COR-L47 (cell line): Measurements from ENCODE around the gene CDH23.

Experiments
- DNase-seq: peaks from one replicate; lab custom pipeline; 2025; lab: John Stamatoyannopoulos, UW

The CDH23 gene

DNA sequence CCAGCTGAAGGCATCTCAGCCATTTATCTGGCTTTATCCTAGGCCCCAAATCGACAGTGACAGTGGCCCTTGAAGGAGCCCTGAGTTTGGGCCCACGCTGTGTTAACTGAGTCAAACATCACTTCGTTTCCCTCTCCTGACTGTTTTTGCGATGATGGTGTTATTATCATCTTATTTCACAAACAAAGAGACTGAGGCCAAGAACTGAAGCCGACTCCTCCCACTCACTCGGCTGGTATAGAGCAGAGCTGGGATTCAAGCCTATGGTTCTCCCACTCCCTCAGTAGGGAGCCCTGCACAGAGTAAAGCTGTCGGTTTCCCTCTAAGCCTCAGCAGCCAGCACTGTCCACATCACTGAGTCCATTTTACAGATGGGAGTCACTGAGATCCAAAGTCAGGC lies 141.0 kb downstream of the CDH23 start:
- no peak for DNase-seq

DNA sequence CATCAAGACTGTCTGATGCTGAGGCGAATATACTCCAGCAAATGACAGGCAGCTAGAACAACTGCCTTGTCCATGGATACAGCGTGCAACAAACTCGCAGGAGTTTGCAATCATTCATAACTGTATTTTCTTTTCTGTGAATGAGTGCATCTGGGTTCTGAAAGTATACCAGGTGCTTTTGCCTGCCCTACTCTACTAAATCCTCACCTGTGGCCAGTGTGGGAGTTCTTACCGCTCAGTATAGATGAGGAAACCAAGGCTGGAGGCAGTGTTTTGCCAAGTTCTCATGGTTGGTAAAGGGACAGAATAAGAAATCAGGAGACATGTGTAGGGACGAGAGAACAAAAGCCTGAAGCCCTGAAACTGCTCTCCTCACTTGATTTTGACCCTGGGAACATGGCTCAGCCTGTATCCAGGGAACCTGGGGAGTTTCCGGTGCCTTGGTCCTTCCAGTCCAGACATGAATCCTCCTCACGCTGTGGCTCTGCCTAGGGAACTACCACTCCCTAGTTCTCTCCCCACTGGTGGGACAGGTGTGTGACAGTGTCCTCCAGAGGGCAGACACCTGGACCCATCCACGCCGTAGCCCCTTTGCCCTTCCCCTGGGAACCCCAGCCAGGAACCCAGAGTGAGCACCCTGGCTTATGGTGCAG lies 142.0 kb downstream of the CDH23 start:
- no peak for DNase-seq

DNA sequence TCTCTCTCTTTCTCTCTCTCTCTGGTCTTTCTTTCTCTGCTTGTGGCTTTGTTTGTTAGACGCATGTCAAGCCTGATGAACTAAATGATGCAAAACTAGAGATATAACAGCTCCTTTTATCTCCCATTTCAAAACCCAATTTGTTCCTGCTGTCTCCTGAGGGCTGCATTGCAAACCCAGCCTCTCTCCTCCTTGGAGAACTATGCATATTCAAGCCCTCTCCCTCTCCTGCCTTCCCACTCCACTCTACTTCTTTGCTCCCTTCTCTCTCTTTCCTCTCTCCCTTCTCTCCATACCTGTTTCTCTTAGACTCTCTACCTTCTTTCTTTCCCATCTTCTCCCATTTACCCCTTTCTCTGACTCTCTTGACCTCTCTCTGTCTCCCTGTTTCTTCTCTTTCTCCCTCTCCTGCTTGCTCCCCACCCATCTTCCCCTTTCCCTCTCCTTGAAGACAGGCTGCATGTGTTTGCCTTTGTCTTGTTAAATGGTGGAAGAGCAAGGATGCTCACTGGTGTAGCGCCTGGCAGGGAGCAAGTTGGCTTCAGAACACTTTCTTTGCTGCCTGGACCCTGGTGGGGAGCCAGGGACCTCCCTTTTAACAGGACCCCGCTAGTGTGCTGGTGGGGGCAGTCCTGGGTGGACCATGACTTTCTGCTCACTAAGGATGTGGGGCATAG lies 142.9 kb downstream of the CDH23 start:
- no peak for DNase-seq

DNA sequence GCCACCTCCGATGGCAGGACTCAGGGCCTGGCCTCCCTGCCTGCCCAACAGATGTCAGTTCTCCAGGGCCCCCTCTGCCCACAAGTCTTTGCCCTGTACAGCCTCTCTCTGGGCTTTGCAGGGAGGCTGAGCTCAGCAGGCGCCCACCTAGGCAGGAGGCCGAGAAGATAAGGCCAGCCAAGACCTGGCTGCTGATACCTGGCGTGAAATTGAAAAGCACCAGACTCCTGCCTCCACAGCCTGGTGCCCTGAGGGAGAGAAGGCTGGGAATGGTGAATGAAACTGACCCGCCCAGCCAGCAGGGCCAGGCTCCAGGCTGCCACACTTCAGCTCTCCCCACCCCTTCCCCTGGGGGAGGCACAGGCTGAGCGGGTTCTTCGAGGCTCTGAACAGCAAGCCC lies 145.8 kb downstream of the CDH23 start:
- DNase-seq, result no peak

DNA sequence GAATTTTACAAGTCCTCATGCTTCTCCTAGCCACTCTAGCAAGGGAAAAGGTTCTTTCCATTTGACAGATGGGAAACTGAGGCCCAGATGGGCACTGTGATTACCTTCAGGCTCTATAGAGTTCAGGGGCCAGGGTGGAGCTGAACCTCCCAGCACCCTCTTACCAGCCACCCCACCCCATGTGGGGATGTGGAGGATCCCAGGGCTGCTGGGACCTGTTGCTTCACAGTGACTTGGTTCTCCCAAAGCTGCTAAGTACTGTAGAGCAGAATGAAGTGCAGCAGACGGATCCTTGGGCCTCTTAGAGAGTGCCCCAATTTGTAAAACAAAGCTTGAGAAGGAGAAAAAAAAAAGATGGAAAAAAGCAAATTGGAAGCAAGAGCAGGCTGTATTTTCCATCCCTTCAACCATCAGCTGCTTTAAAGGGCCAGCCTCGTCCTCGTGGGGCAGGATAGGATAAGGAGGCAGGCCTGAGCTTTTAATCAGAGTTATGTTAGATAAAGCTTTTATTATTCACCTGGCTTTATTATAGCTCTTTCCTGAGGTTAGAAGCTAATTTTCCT lies 147.0 kb downstream of the CDH23 start:
- DNase-seq, result no peak

DNA sequence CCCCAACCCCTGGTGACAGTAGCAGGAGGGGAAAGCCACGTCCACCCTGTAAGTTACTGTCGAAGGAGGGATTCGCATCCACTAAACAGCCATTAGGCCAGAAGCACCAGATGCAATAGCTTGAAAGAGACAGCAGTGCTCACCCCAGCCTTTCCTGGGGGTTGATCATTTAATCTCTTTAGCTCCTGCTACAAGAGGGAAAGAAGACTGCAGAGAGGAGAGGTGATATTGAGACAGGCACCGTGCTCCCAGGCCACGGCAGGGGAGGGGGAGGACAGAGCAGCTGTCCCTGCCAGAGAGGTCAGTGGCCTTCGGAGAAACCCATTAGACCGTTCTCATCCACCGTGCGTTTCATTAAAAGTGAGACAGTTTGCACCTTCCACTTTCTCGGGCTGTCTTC lies 148.3 kb downstream of the CDH23 start:
- no peak for DNase-seq

DNA sequence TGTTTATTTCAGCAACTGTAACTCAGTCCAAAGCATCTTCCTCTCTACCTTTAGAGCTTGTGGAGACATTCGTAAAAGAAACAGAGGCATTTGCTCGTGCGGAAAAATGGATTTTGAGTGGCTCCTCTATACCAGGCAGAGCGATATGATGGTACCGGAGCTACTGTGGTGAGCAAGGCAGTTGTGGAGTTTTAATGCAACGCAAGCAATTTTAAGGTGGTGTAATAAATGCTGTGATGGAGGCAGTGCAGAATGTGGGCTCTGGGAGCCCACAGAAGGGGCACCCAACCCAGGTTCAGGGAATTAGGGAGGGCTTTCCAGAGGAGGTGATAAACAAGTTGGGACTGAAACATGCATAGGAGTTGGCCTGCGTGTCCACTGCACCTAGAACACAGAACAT lies 149.5 kb downstream of the CDH23 start:
- no peak for DNase-seq

DNA sequence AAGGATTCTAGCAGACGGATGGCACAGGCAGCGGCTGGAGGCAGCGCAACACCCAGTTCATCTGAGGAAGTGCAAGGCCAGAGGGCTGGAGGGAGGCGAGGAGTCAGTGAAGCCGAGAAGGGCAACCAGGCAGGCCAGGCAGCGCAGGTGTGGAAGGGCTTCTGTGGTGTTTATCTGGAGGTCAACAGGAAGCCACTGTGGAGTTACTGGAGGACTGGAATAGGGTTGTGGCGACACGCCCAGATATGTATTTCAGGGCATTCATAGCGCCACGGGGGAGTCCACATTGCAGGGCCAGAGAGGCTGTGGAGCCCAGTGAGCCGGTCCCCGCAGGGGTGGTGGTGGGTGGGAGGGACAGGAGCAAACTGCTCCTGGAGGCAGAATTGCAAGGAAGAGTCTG lies 150.6 kb downstream of the CDH23 start:
- DNase-seq, result no peak

DNA sequence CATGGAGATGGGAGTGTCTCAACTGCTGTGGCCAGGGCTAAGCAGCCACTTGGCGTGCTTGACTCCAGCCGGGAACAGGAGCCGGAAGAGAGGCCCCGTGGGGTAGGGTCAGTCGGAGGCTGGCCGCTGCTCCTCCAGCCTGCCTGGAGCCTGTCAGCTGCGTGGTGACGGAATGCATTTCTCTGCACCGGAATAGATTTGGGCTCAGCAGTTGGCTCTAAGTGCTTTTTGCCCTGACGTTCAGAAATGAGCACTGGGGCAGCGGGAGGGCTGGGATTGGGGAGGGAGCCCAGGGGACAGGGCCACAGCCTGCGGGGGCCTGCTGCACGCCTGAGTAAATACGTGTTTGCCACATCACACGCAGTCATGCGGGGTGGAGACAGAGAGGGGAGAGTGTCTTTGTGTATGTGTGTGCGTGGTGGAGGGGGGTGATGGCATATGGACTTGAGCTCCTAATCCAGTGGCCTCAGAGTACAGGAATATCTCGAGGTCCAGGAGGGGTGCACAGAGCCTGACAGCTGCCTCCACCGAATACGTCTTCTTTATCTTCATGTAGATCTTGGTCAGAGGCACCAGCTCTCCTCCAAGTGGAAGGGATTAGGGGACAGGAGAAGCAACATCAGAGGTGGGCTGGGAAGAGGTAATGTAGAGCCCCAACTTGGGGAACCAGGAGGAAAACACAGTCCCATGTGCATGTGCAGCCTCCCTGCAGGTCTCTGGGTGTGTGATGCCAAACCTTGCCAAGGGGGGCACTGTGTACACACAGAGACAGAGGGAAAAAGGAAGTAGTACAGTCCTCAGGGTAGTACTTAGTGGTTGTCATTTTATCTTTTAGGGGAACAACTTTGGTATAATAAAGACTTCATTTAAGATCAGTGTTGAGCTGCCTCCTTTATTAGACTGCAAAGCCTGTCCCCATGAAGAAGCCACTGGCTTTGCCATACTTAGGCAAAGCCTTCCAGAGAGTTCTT lies 151.4 kb downstream of the CDH23 start:
- no peak for DNase-seq

DNA sequence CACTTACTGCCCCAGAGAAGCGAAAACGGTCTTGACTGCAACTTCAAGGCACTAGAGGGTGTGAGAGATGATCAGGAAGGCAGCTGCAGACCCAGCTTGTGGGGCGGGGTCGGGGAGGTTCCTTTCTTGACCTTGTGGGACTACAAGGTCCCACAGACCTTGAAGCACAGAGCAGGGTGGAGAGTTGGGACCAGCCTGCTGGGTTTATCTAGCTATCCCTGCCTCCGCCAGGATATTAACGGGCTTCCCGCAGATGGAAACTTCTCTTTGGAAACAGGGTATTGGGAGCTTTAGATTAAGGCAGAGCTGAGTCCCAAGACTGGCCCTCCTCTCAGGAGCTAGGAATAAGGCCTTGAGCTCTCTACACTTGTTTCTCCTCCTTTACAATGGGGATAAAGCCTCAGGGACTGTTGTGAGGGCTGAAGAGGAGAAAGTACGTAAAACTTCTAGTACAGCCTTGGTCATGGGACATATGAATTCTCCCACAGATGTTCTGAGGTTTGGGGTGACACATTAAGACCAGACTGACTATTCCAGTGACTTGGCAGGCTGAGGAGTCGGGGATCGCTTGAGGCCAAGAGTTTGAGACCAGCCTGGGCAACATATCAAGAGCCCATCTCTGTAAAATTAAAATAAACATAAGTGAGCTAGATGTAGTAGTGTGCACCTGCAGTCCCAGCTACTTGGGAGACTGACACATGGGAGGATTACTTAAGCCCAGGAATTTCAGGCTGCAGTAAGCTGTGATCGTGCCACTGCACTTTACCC lies 153.2 kb downstream of the CDH23 start:
- no peak for DNase-seq

DNA sequence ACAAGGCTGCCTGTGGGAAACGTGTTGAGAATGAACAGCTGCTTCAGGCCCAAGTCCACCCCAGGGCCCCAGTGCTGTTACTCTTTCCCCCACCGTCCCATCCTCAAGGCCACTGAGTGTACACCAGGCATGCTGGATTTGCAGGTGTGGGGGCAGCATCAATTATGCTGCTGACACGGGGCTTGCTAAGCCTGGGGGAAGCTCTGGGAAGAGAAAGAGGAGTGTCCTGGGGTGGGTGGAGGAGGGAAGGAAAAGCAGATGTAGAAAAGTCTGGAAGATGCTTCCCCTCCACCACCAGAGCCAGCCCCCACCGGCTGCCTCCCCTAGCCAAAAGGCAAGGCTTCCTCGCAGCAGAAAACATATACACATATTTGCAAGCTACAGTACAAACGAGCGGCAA lies 153.9 kb downstream of the CDH23 start:
- no peak for DNase-seq

DNA sequence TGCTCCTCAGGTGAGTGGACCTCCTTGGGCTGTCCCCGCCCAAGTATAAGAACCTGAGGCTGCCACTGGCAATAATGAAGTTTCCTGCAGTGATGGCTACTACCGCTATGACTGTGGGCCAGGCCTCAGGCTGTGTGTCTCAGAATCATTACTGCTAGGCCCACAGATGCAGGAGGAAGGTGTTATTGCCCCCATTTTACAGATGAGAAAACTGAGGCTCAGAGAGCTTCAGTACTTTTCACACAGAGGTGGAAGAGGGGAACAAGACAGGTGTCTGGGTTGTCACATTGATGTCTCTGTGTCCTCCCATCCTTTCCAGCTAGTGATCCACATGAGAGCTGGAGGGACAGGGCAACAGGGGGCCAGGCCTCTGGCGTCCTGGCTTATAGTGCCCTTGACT lies 155.2 kb downstream of the CDH23 start:
- no peak for DNase-seq

DNA sequence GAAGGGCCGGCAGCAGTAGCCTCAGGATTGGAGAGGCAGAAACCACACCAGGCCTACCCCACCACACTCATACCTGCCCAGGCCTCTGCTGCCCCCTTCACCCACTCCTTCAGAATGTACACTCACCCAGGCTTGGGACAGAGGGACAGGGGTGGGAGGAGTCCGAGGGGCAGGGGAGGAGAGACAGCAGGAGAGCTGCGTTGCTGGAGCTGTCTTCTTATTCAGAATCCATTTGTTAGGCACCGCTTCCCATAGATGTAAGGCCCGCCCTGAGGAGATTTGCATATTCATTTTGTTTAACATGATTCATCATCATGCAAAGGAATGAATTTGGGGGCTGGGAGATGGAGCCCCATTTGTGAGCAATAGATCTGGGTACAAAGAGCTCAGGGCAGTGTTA lies 156.7 kb downstream of the CDH23 start:
- DNase-seq, result no peak

DNA sequence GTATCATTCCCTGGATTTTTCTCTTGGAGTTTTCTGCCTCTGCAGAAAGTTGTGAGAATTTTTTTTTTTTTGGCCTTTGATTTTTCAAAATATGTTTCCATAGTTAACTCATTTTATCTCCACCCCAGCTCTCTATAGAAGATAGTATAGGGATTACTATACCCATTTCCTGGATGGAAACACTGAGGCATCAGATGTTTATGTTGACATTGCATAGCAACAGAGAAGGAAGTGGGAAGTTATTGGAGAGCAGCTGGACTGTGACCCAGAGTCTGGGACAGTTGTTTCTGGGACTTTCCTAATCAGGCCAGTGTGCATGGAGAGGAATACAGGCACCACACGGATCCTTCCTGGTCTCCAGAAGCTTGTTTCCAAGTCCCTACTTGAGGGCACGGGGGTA lies 158.0 kb downstream of the CDH23 start:
- no peak for DNase-seq

DNA sequence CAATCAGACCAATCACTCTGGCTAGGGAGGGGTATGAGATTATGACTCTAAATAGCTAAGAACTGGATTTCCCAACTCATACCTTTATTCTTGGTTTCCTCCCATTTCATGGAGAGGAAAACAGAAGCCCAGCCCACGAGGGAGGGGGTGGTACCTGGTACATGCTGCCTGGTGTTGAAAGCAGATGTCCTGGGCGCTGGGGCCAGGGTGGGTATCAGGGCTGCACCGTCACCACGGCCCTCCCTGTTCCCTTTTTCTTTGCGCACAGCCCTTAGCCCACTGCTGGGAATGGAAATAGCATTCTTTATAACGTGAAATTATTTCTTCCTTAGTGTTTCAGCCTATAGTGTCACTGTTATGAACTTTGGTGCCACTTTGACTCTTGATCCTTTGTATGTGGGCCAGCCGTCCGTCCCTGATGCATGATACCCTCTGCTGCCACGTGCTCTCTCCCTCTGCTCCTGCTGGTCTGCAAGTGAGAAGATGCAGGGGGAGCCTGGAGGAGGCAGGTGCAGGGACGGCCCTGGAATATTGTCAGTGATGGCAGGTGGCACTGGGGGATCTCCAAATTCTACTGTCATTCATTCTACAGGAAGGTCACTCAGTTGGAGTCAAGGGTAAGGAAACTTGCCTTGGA lies 158.5 kb downstream of the CDH23 start:
- DNase-seq, result no peak

DNA sequence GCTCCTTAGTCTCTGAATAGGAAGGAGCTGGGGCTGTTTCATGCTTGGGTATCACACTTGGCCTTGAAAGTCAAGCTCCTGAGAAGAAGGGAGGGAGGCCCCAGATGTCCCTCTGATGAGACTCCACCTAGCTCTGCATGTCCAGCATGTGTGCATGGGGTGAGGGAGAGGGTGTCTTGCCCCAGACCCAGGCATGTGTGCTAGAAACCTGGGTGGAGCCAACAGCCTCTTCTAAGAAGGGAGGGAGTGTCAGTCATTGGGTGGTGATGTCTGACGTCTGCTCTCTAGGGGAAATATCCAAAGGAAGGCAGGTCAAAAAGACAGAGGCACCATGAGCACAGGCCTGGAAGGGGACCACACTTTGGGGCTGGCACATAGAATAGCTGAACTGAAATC lies 159.0 kb downstream of the CDH23 start:
- DNase-seq, result no peak

DNA sequence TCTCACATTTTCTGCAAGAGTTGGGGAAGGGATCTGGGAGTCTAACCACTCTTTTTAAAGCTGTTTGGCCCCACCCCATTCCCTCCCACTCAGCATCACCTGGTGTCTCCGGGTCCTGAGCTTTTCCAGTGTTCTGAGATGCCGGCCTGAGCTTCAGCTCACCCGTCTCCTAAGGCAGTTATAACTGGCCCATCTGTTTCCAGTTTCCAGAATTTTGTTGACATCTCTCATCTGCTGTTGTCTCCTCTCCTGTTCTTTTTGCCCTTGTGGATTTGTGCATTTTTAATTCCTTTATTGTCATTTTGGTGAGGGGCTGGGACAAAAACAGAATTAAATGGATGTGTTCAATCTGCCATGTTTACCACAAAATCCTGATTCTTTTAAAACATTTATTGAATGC lies 162.3 kb downstream of the CDH23 start:
- DNase-seq, result no peak

DNA sequence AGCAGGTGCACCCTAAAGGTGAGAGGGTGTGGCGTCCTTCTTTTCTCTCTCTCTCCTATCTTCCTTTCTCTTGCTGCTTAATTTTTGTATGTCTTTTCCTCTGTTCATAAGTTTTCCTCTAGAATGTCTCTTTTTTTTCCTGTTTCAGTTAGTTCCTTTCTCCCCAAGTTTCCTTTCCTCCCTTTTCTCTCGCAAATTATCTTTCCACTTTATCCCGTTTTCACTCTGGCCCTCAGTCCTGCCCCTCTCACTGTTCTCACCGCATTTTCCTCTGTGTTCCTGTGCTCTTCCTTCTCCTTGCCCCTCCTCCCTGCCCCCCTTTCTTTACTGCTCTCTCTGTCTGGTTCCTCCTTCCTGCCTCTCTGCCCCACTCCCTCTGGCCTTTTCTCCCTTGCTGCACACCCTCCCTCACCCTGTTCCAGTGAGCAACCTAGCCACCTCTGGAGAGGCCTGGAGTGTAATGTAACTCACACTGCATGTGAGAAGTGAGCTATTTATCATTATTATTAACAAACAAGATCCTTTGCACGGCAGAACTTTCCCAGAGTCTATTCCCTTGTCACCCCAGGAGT lies 164.4 kb downstream of the CDH23 start:
- DNase-seq, result no peak

DNA sequence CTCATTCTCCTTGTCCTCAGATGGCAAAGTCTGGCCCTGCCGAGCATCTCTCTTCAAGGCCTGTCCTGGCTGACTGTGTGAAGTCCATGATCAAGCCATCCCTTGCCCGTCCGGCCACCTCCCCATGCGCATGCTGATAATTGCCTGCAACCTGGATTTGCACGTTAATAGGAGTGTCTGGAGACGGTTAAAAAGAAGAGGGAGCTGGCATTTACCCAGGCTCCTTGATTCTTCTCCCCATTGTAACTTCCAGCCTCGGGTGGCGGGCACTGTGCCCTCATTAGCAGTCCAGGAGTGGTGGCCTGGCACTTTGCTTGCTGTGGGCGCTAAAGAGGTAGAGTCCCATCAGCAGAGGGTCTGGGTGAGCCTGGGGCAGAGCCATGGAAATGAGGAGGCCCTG lies 165.5 kb downstream of the CDH23 start:
- DNase-seq, result no peak

DNA sequence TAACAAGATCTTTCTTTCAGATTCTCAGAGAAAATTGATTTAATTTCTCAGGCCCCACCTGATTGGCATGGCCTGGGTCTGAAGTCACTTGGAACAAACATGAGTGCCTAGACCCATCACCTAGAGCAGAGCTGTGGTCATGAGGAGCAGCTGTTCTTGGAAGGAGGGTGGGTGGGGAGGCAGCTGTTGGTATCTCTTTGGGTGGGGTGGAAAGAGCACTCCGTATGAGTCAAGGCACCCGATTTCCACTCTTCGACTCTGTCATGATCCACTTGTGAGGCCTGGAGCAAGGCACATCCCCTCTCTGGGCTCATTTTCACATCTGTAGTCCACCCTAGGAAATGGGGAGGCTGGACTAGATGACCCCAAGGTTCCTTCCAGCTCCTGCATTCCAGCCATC lies 166.2 kb downstream of the CDH23 start:
- DNase-seq, result no peak

DNA sequence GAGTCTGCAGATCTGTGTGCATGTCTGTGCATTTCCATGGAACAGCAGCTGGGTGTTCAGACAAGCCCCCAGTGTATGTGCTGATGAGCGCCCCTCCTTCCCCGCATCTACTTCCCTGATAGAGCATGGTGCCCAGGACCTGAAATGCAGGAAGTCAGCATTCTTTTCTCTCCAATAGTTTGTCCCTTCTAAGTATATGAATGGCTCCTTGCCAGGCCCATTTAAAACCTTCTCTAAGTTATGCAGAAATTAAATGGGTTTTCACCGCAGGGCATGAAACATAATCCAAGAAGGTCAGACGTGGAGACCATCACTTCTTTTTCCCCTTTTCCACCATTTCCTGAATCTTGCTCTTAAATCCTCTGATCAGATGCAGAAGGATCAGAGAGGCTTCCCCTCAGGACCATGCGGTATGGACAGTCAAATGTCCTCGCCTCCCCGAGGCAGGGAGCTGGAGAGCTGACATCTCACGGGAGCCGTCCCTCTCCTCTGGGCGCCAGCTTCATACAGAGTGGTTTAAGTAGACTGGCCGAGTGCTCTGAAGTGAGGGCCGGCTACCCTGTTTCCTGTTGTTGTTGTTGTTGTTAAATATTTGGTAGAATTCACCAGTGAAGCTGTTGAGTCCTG lies 167.6 kb downstream of the CDH23 start:
- DNase-seq, result no peak
